Memory B cell (primary cell): ENCODE measurements around the gene ETV2.
A peak's percentile ranks its signal among the peaks of the same experiment; 100 is the strongest.
"Not testable (repeated sequence)": the region's sequence is repeated elsewhere in the genome, so short reads cannot be mapped to it uniquely, and the experiment has no call there.

Source experiments
- ATAC-seq: fragments of 150-1000 bp; cut with Tn5 transposase; 2 replicates; pipeline ENCODE4 v1.10.0; 2021; ENCODE audit warnings: low read depth, mild to moderate bottlenecking, moderate library complexity
- DNase-seq, 2 donors: peaks; one replicate each; pipeline ENCODE4 v3.0.0; 2022; ENCODE audit warnings: low spot score in 2 of 2
- H3K27ac Mint-ChIP-seq: one replicate; pipeline ENCODE4 v1.8.0; 2022; ENCODE audit warnings: mild to moderate bottlenecking, moderate library complexity, mixed read lengths
- H3K27me3 Mint-ChIP-seq: one replicate; pipeline ENCODE4 v1.8.0; 2022; ENCODE audit warnings: mixed read lengths
- H3K36me3 Mint-ChIP-seq: one replicate; pipeline ENCODE4 v1.8.0; 2022; ENCODE audit warnings: mild to moderate bottlenecking, mixed read lengths
- H3K4me1 Mint-ChIP-seq: one replicate; pipeline ENCODE4 v1.8.0; 2022; ENCODE audit warnings: mixed read lengths
- H3K4me3 Mint-ChIP-seq: one replicate; pipeline ENCODE4 v1.8.0; 2022; ENCODE audit warnings: mild to moderate bottlenecking, moderate library complexity, mixed read lengths
- H3K9me3 Mint-ChIP-seq: one replicate; pipeline ENCODE4 v1.8.0; 2022; ENCODE audit warnings: mixed read lengths

The ETV2 gene

GRCh38 chr19:35641515-35642151 lies at the start of gene ETV2:
Gene ETV2, plus strand, starts transcription at chr19:35641745. Its CDS starts 716 bp downstream, at chr19:35642461.
- Mint-ChIP-seq H3K9me3 (no peaks in the 10 kb centered on the region), H3K4me1 (peaks cover 20% of the 10 kb centered on the region), H3K36me3 (peaks cover 9% of the 10 kb centered on the region), H3K4me3 (peak within 1 kb of the TSS; percentile 90), H3K27ac (peak within 1 kb of the TSS; percentile 38), H3K27me3 (no peaks in the 10 kb centered on the region)
- ATAC-seq: no peak
- DNase-seq: no peak

DNA sequence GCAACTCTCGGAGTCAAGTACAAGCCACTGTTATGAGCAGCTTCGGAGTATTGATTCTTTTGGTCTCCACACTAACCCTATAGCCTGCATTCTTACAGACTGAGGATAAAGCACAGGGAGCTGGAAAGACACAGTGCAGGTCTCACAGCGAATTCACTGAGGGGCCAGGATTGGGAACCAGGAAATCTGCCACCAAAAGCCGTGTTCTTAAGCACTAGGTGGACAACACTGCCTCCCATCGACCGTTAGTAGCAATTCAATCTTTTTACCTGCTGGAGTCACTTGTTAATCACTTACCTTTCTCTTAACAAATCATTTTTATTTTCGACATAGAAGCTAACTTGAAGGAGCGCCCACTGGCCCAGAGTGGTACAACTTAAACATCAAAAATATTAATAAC lies 49.3 kb upstream of the ETV2 start:
- Mint-ChIP-seq H3K4me3 (no peak overlapping the region), H3K4me1 (no peaks in the 10 kb centered on the region), H3K27me3 (peaks cover 10% of the 10 kb centered on the region), H3K9me3 (peaks cover 1% of the 10 kb centered on the region), H3K36me3 (no peaks in the 10 kb centered on the region), H3K27ac (no peak overlapping the region)
- ATAC-seq (peak; percentile 53), DNase-seq (peak in 1 of 2 donors; percentile 28)

- H3K9me3 Mint-ChIP-seq, ATAC-seq, H3K27ac Mint-ChIP-seq, H3K36me3 Mint-ChIP-seq, DNase-seq, H3K4me1 Mint-ChIP-seq, H3K4me3 Mint-ChIP-seq: not testable (repeated sequence)
- H3K27me3 Mint-ChIP-seq: peaks cover 10% of the 10 kb centered on the region
Observed at GRCh38 chr19:35595026-35595425, 46.5 kb upstream of the ETV2 start.

DNA sequence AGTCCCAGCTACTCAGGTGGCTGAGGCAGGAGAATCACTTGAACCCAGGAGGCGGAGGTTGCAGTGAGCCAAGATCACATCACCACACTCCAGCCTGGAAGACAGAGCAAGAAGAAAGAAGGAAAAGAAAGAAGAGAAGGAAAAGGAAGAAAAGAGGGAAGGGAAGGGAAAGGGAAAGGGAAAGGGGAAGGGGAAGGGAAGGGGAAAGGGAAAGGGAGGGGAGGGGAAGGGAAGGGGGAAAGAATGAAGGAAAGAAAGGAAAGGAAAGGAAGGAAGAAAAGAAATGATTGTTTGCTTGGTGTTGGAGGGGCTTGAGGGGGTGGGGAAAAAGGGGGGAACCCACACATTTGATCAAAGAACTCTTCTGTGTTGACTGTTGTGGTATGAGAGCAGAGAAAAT lies 45.6 kb upstream of the ETV2 start:
- ATAC-seq: no peak
- DNase-seq: no peak
- Mint-ChIP-seq H3K9me3 (peaks cover 1% of the 10 kb centered on the region), H3K27ac (no peak overlapping the region), H3K36me3 (no peaks in the 10 kb centered on the region), H3K27me3 (peaks cover 10% of the 10 kb centered on the region), H3K4me1 (no peaks in the 10 kb centered on the region), H3K4me3 (no peak overlapping the region)

DNA sequence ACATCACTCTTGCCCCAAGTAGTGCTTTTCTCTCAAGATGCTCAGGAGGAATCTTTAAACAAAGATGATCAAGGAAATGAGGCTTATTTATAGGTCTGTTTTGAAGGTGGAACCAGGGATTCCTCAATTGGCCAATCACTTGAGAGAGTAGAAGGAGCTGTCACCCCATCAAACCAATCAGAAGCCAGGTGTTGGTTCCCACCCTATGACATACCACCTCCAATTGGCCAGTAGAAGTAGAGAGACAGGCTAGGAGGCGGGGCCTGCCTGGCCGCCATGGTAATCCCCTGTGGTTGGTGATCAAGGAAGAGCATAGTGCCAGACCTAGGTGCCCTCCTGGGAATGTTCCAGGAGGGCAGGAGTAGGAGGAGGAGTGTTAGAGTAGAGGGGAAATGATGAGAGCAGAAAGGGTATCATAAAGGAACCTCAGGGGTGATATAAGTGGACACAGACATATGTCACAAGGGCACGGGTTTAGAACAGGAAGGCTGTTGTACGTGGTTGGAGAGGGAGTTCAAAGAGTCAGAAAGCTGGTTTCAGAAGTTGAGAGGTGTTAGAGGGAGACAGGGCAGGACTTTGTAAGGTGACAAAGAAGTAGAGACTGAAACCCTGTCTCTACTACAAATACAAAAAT lies 45.1 kb upstream of the ETV2 start:
- ATAC-seq (peak; percentile 53), DNase-seq (no peak)
- Mint-ChIP-seq H3K4me1 (no peaks in the 10 kb centered on the region), H3K27me3 (peaks cover 10% of the 10 kb centered on the region), H3K4me3 (no peak overlapping the region), H3K9me3 (peaks cover 1% of the 10 kb centered on the region), H3K36me3 (no peaks in the 10 kb centered on the region), H3K27ac (no peak overlapping the region)

DNA sequence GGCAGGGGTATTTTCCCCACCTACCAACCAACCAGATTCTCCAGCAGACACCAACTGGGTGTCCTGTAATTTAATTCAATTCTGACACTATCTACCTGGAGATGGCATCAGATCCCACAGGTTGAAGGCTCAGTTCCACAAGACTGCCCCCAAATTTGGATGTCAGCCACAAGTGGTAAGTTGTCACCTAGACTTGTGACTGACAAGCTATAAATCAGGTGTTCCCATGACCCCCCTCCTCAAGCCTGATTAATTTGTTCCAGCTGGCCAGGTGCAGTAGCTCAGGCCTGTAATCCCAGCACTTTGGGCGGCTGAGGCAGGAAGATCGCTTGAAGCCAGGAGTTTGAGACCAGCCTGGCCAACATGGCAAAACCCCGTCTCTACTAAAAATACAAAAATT lies 39.6 kb upstream of the ETV2 start:
- no peaks in the 10 kb centered on the region for H3K4me1 Mint-ChIP-seq
- no peaks in the 10 kb centered on the region for H3K36me3 Mint-ChIP-seq
- no peaks in the 10 kb centered on the region for H3K9me3 Mint-ChIP-seq
- no peak for ATAC-seq
- no peak overlapping the region for H3K27ac Mint-ChIP-seq
- H3K4me3 Mint-ChIP-seq: no peak overlapping the region
- no peak for DNase-seq
- H3K27me3 Mint-ChIP-seq: peaks cover under 1% of the 10 kb centered on the region

GRCh38 chr19:35604436-35604835 lies 37.1 kb upstream of the ETV2 start:
- H3K36me3 Mint-ChIP-seq, H3K27me3 Mint-ChIP-seq, DNase-seq, ATAC-seq, H3K9me3 Mint-ChIP-seq, H3K4me3 Mint-ChIP-seq, H3K27ac Mint-ChIP-seq, H3K4me1 Mint-ChIP-seq: not testable (repeated sequence)

DNA sequence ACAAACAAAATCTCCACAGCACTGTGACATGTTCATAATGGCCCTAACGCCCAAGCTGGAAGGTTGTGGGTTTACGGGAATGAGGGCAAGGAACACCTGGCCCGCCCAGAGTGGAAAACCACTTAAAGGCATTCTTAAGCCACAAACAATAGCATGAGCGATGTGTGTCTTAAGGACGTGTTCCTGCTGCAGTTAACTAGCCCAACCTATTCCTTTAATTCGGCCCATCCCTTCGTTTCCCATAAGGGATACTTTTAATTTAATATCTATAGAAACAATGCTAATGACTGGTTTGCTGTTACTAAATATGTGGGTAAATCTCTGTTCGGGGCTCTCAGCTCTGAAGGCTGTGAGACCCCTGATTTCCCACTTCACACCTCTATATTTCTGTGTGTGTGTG lies 34.4 kb upstream of the ETV2 start:
- not testable (repeated sequence) for ATAC-seq, H3K36me3 Mint-ChIP-seq, H3K4me3 Mint-ChIP-seq, H3K27ac Mint-ChIP-seq, H3K27me3 Mint-ChIP-seq, H3K9me3 Mint-ChIP-seq, DNase-seq
- H3K4me1 Mint-ChIP-seq: peaks cover 25% of the 10 kb centered on the region

GRCh38 chr19:35607661-35608060 lies 33.9 kb upstream of the ETV2 start:
- ATAC-seq: no peak
- Mint-ChIP-seq H3K27me3 (no peaks in the 10 kb centered on the region), H3K4me3 (no peak overlapping the region), H3K9me3 (peaks cover 5% of the 10 kb centered on the region), H3K4me1 (peaks cover 27% of the 10 kb centered on the region), H3K27ac (no peak overlapping the region), H3K36me3 (peaks cover 4% of the 10 kb centered on the region)
- DNase-seq: no peak

DNA sequence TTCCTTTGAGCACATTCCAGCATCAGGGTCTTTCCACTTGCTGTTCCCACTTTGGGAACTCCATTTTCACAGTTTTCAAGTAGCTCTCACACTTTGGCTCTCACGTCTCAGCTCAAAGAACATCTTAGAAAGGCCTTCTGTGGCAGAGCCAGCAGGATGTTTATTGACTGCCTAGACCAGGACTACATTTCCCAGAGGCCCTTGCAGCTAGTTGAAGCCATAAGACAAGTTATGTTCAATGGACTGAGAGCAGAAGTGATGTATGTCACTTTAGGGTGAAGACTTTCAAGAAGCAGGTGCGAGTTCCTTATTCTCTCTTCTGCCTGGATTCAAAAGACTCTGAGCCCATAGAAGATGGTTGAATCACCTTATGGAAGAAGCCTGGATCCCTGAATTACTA lies 33.3 kb upstream of the ETV2 start:
- Mint-ChIP-seq H3K36me3 (peaks cover 4% of the 10 kb centered on the region), H3K4me1 (peaks cover 28% of the 10 kb centered on the region), H3K9me3 (peaks cover 5% of the 10 kb centered on the region), H3K4me3 (peak overlapping the region; percentile 52), H3K27ac (peak overlapping the region; percentile 97), H3K27me3 (no peaks in the 10 kb centered on the region)
- ATAC-seq (no peak), DNase-seq (no peak)

- Mint-ChIP-seq H3K27me3 (no peaks in the 10 kb centered on the region), H3K9me3 (peaks cover 5% of the 10 kb centered on the region), H3K36me3 (peaks cover 4% of the 10 kb centered on the region), H3K4me1 (peaks cover 28% of the 10 kb centered on the region), H3K4me3 (peak overlapping the region; percentile 62), H3K27ac (peak overlapping the region; percentile 97)
- ATAC-seq (peak; percentile 74), DNase-seq (peak; percentile 55 to 64)
Observed at GRCh38 chr19:35609851-35610353, 31.6 kb upstream of the ETV2 start.

DNA sequence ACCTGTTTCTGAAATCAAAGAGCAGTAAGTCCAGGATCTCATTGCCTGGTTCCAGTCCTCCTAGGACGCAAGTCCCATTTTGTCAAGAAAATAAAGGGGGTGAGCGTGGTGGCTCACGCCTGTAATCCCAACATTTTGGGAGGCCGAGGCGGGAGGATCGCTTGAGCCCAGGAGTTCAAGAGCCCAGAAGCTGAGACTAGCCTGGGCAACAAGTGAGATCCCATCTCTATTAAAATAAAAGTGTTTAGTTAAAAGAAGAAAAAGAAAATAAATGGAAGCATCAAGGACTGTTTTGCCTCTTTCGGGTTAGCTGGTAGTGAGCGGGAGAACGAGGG lies 29.4 kb upstream of the ETV2 start:
- no peaks in the 10 kb centered on the region for H3K27me3 Mint-ChIP-seq
- peak overlapping the region; percentile 97 for H3K27ac Mint-ChIP-seq
- H3K4me1 Mint-ChIP-seq: peaks cover 28% of the 10 kb centered on the region
- peak overlapping the region; percentile 92 for H3K4me3 Mint-ChIP-seq
- peaks cover 5% of the 10 kb centered on the region for H3K9me3 Mint-ChIP-seq
- DNase-seq (no peak), ATAC-seq (no peak)
- H3K36me3 Mint-ChIP-seq: peaks cover 8% of the 10 kb centered on the region

DNA sequence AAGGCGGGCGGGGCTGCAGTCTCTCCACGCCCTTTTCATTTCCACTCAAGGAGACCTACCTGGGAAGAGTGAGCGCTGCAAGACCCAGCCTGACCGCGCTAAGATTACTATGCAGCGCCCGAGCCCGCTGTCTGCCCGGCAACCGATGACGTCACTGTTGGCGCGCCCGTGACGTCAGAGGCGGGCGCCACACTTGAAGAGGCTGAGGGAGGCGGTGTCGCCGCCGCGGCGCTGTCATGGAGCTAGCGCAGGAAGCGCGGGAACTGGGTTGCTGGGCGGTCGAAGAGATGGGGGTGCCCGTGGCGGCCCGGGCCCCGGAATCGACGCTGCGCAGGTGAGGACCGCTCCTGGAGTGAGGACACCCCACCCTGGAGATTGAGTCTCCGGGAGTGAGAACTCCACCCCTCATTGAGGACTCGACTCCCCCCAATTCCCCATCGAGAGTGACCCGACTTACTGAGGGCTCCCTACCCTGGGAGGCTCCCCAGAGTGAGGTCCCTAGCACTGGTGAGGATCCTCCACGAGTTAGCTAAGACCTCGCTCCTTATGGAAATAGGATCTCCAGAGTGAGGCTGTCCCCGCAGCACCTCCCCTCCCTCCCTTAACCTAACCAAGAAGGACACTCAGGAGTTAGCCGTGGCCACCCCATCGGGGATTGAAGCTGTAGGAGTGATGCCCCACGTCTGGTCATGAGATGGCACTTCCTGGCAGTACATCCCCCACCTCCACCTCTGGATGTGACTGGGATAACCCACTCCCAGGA lies 28.8 kb upstream of the ETV2 start, which contains the start of gene HAUS5:
Gene HAUS5, plus strand, starts transcription at position 177 of the 763 bp plus-strand sequence. Its CDS starts 60 bp downstream, at position 237.
- peak; percentile 73 for ATAC-seq
- peaks cover 5% of the 10 kb centered on the region for H3K9me3 Mint-ChIP-seq
- DNase-seq: peak; percentile 96 to 99
- peaks cover 8% of the 10 kb centered on the region for H3K36me3 Mint-ChIP-seq
- H3K4me3 Mint-ChIP-seq: peak within 1 kb of the TSS; percentile 92
- no peaks in the 10 kb centered on the region for H3K27me3 Mint-ChIP-seq
- peaks cover 28% of the 10 kb centered on the region for H3K4me1 Mint-ChIP-seq
- H3K27ac Mint-ChIP-seq: peak within 1 kb of the TSS; percentile 97

- Mint-ChIP-seq H3K27ac (peak overlapping the region; percentile 97), H3K9me3 (peaks cover 2% of the 10 kb centered on the region), H3K4me1 (peaks cover 23% of the 10 kb centered on the region), H3K4me3 (peak overlapping the region; percentile 92), H3K36me3 (peaks cover 5% of the 10 kb centered on the region), H3K27me3 (no peaks in the 10 kb centered on the region)
- no peak for DNase-seq
- no peak for ATAC-seq
Observed at GRCh38 chr19:35613574-35613973, 28.0 kb upstream of the ETV2 start.
